Measurements from ENCODE around the gene CORO6. TPM values are rescaled to one million over a fixed set of nuclear protein-coding genes. Genes with fewer than 3 reads are reported as not detected.

CORO6 gene
- total RNA-seq, 1 experiment from 2014 or later, result 0.89 TPM

- peak; percentile 70 for DNase-seq (ENCODE audit: low read depth)
Measured at GRCh38 chr17:29590411-29591145, 32.1 kb downstream of the CORO6 start.

GRCh38 chr17:29589524-29590410 lies 32.9 kb downstream of the CORO6 start, which contains the start of gene GIT1:
TSS of gene GIT1 (minus strand) at chr17:29589648. CDS start at chr17:29589378, 270 bp downstream.
- DNase-seq (ENCODE audit: low read depth), result peak; percentile 81

GRCh38 chr17:29588562-29589411 lies 33.9 kb downstream of the CORO6 start:
- DNase-seq (ENCODE audit: low read depth), result peak; percentile 43

GRCh38 chr17:29588017-29588561 lies 34.6 kb downstream of the CORO6 start:
- DNase-seq (ENCODE audit: low read depth), result no peak

GRCh38 chr17:29587591-29587990 lies 35.1 kb downstream of the CORO6 start:
- DNase-seq (ENCODE audit: low read depth), result no peak

- no peak for DNase-seq (ENCODE audit: low read depth)
Measured at GRCh38 chr17:29586676-29587469, 35.8 kb downstream of the CORO6 start.

GRCh38 chr17:29585080-29585751 lies 37.5 kb downstream of the CORO6 start:
- DNase-seq (ENCODE audit: low read depth), result no peak

GRCh38 chr17:29584452-29585079 lies 38.1 kb downstream of the CORO6 start:
- no peak for DNase-seq (ENCODE audit: low read depth)

- DNase-seq (ENCODE audit: low read depth), result no peak
Measured at GRCh38 chr17:29583324-29584248, 39.1 kb downstream of the CORO6 start.

- no peak for DNase-seq (ENCODE audit: low read depth)
Measured at GRCh38 chr17:29582772-29583171, 39.9 kb downstream of the CORO6 start.

- no peak for DNase-seq (ENCODE audit: low read depth)
Measured at GRCh38 chr17:29582254-29582765, 40.4 kb downstream of the CORO6 start.

GRCh38 chr17:29581583-29582253 lies 41.0 kb downstream of the CORO6 start:
- DNase-seq (ENCODE audit: low read depth), result no peak

- peak; percentile 77 for DNase-seq (ENCODE audit: low read depth)
Measured at GRCh38 chr17:29579866-29580771, 42.6 kb downstream of the CORO6 start.

- no peak for DNase-seq (ENCODE audit: low read depth)
Measured at GRCh38 chr17:29578626-29579485, 43.9 kb downstream of the CORO6 start.

GRCh38 chr17:29577385-29578211 lies 45.1 kb downstream of the CORO6 start:
- DNase-seq (ENCODE audit: low read depth), result no peak
